Skin epidermis (tissue), 12 donors: ENCODE results near the gene POLRMT.

Experiments used
- H3K27ac ChIP-seq, 21 experiments: fragments of 200-600 bp; sonication (generic) in 11 of 21; one replicate each; pipeline ENCODE4 v1.5.0; 2020; ENCODE audit warnings: mild to moderate bottlenecking in 3 of 21, inconsistent platforms in 2 of 21, moderate library complexity in 2 of 21
- H3K4me3 ChIP-seq, 7 experiments: fragments of 200-600 bp; sonication (generic) in 2 of 7; one replicate each; pipeline ENCODE4 v1.5.0; 2020; ENCODE audit warnings: inconsistent platforms in 2 of 7, mild to moderate bottlenecking in 2 of 7, moderate library complexity in 1 of 7

POLRMT gene

GRCh38 chr19:602391-603301, 30.7 kb downstream of the POLRMT start:
- H3K27ac ChIP-seq: no peak overlapping the region
- H3K4me3 ChIP-seq: no peak overlapping the region

- no peak overlapping the region for H3K4me3 ChIP-seq
- H3K27ac ChIP-seq: no peak overlapping the region
Observed at GRCh38 chr19:601790-602189, 31.5 kb downstream of the POLRMT start.

DNA sequence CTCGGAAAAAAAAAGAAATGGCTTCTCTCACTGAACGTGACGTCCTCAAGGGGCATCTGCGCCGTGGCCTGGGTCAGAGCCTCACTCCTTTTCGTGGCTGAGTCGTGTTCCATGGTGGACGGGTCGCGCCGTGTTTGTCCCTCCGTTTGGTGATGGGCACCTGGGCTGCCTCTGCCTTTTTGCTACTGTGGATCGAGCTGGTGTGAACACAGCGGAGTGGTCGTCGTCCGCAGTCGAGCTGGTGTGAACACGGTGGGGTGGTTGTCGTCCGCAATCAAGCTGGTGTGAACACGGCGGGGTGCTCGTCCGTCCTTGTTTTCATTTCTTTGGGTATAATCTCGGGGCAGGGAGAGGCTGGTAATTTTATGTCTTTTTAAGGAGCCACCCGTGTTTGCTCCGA, 32.0 kb downstream of the POLRMT start:
- H3K27ac ChIP-seq: no peak overlapping the region
- no peak overlapping the region for H3K4me3 ChIP-seq

- Histone ChIP-seq H3K4me3 (no peak overlapping the region), H3K27ac (no peak overlapping the region)
Observed at GRCh38 chr19:597406-598315, 35.7 kb downstream of the POLRMT start.

DNA sequence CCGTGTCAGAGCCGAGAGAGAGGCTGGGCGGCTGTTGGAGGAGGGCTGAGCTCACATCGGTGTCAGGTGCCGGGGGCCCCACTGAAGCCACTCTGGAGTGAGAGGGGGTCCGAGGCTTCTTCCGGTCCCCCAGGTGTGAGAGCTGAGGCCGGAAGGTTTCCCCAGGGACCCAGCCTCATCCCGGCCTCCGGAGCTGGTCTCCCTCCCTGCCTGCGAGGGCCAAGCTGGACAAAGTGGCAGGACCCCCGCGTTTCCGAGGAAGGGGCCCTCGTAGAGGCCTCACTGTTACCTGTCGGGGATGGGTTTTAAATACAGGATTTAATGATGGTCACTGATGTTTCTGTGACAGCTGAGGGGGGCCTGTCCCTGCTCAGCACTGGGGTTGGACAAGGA, 37.1 kb downstream of the POLRMT start:
- H3K27ac ChIP-seq: no peak overlapping the region

DNA sequence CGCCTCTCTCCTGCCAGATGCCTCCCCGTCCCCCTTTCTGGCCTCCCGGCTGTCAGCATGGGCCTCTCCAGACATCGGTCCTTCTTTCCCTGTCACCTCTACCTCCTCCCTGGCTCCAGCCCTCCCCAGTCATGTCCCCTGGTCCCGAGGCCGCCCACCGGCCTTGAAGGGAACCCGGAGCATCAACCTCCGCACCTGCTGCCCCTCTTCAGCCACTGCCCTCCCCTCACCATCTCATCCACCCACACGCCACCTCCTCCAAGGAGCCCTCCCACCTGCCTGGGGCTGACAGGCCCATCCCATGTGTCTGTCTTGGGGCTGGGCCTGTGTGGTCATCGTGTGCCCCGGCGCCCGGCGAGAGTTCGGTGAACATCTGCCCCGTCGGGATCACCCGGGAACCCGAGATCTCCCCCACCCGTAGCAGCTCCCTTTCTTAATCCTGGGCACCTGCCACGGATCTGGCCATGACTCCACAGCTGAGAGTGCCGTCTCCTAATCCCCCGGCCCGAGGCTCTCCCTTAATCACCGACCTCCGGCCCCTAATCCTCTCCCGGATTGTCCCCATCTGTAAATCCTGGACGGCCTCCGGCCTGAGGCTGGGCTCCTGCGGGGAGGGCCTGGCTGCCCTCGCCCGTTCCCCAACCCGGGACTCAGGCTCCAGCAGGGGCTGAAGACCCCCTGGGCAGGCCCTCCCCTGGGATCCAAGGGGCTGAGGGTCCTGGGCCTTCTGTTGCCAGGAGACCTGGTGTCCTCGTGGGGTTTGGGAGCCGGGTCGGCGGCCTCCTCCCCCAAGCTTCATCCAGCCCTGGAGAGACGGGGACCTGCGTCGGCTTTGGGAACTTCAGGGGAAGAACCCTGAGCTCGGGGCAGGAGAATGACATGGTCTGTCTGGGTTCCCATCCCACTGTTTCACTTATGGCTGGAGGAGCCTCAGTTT, 37.7 kb downstream of the POLRMT start:
- Histone ChIP-seq H3K4me3 (no peak overlapping the region), H3K27ac (no peak overlapping the region)

More for the DNA sequence above, 37.1 kb downstream of the POLRMT start:
- no peak overlapping the region for H3K4me3 ChIP-seq

GRCh38 chr19:594265-594870, 39.0 kb downstream of the POLRMT start:
- H3K4me3 ChIP-seq: no peak overlapping the region

GRCh38 chr19:593505-593904, 39.8 kb downstream of the POLRMT start:
- H3K27ac ChIP-seq: no peak overlapping the region
- no peak overlapping the region for H3K4me3 ChIP-seq

More at GRCh38 chr19:594265-594870, 39.0 kb downstream of the POLRMT start:
- H3K27ac ChIP-seq: no peak overlapping the region

- no peak overlapping the region for H3K4me3 ChIP-seq
- H3K27ac ChIP-seq: no peak overlapping the region
Observed at GRCh38 chr19:593055-593454, 40.3 kb downstream of the POLRMT start.

- H3K27ac ChIP-seq: no peak overlapping the region
- no peak overlapping the region for H3K4me3 ChIP-seq
Observed at GRCh38 chr19:592101-592500, 41.2 kb downstream of the POLRMT start.

DNA sequence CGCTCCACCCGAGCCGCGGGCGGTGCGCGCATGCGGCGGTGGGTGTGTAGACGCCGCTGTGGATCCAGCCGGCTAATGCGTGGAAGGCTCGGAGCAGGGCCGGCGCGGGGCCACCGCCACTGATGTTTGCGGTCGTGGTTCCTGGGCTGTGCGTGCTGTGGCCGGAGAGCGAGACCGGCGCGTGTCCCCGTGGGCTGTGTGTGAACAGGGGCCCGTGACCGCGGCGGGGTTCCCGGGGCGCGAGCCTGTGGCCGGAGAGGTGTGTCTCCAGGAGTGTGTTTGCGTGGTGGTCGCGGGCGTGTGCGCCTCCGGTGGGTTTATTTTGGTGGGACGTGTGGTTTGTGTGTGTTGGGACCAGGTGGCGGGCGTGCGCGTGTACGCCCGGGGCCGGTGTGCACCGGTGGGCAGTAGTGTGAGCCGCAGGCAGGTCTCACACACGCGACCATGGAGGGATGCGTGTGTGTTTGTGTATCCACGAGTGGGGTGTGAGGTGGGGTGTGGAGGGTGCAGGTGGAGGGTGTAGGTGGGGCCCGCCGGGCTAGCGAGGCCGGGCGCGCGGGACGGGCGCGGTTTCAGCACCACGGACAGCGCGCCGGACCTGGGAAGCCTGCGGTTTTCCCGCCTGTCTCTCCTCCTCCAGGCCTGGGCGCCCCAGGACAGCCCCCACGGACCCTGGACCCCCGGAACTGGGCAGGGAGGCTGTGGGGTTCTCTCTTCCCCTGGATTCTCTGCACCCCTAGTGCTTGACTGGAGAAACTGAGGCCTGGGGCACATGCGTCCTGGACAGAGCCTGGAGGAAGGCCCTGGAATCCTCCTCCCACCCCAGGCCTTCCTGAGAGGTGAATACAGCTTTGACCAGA, 42.0 kb downstream of the POLRMT start:
- peak overlapping the region in 1 of 7 experiments; percentile 22 for H3K4me3 ChIP-seq
- H3K27ac ChIP-seq: no peak overlapping the region

DNA sequence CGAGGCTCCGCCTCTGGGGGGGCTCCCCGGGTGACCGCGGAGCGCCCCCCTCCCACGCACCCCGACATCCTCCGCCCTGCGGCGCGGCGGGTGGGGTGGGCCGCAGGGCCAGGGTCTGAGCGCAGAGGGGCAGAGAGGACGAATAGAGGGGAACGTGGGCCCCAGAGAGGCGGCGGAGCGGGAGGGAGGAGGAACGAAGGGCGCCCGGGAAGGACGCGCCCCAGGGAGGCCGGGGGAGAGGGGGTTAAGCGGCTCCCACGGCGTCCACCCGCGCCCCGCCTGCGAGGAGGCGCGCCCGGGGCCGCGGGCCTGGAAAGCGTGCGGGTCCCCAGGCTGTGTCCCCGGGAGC, 42.6 kb downstream of the POLRMT start:
- Histone ChIP-seq H3K4me3 (peak overlapping the region in 3 of 7 experiments; percentile 8 to 22 (median 22)), H3K27ac (no peak overlapping the region)

DNA sequence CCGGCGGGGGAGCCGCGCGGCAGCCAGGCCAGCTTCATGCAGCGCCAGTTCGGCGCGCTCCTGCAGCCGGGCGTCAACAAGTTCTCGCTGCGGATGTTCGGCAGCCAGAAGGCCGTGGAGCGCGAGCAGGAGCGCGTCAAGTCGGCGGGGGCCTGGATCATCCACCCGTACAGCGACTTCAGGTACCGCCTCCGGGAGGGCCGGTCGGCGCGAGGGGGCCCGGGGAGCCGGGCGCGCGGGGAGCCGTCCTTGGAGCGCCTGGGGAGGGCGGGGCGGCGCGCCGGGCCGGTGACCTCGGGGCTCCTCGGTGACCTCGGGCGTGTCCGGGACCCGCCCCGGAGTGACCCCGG, 43.0 kb downstream of the POLRMT start:
- H3K27ac ChIP-seq: no peak overlapping the region
- peak overlapping the region in 3 of 7 experiments; percentile 8 to 22 (median 22) for H3K4me3 ChIP-seq

DNA sequence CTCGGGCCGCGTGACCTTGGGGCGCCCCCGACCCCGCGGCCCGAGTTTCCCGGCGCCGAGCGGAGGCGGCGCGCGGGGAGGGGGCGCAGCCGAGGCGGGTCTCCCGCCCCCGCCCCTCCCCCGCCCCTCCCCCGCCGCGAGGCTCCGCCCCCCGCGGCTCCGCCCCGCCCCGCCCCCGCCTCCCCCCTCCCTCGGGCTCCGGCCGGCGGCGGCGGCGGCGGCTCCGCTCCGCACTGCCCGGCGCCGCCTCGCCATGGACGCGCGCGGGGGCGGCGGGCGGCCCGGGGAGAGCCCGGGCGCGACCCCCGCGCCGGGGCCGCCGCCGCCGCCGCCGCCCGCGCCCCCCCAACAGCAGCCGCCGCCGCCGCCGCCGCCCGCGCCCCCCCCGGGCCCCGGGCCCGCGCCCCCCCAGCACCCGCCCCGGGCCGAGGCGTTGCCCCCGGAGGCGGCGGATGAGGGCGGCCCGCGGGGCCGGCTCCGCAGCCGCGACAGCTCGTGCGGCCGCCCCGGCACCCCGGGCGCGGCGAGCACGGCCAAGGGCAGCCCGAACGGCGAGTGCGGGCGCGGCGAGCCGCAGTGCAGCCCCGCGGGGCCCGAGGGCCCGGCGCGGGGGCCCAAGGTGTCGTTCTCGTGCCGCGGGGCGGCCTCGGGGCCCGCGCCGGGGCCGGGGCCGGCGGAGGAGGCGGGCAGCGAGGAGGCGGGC, 43.5 kb downstream of the POLRMT start, which contains the start of gene HCN2:
Gene HCN2, plus strand, starts transcription at position 189 of the 703 bp plus-strand sequence. Its CDS starts 65 bp downstream, at position 254.
- Histone ChIP-seq H3K27ac (no peak within 1 kb of the TSS), H3K4me3 (peak within 1 kb of the TSS in 3 of 7 experiments; percentile 8 to 22 (median 22))

GRCh38 chr19:588741-589692, 44.3 kb downstream of the POLRMT start:
- H3K4me3 ChIP-seq: peak overlapping the region in 1 of 7 experiments; percentile 22
- no peak overlapping the region for H3K27ac ChIP-seq

GRCh38 chr19:588093-588740, 45.1 kb downstream of the POLRMT start:
- Histone ChIP-seq H3K4me3 (no peak overlapping the region), H3K27ac (no peak overlapping the region)
